22Rv1 (cell line): ENCODE results near the gene CD22.

Experiments
- H3K27ac ChIP-seq: fragments of 450-650 bp; 2 replicates; pipeline ENCODE4 v1.5.1; 2017
- ZFX ChIP-seq: fragments of 450-650 bp; IDR thresholded peaks from 2 replicates; pipeline ENCODE4 v1.6.1; 2017; ENCODE audit warnings: antibody characterized with exemption, borderline replicate concordance
- TF ChIP-seq, protein P1 (sequence below): fragments of 450-650 bp; IDR thresholded peaks from 2 replicates; pipeline ENCODE4 v1.5.1; 2017; ENCODE audit warnings: mild to moderate bottlenecking

Gene CD22

DNA sequence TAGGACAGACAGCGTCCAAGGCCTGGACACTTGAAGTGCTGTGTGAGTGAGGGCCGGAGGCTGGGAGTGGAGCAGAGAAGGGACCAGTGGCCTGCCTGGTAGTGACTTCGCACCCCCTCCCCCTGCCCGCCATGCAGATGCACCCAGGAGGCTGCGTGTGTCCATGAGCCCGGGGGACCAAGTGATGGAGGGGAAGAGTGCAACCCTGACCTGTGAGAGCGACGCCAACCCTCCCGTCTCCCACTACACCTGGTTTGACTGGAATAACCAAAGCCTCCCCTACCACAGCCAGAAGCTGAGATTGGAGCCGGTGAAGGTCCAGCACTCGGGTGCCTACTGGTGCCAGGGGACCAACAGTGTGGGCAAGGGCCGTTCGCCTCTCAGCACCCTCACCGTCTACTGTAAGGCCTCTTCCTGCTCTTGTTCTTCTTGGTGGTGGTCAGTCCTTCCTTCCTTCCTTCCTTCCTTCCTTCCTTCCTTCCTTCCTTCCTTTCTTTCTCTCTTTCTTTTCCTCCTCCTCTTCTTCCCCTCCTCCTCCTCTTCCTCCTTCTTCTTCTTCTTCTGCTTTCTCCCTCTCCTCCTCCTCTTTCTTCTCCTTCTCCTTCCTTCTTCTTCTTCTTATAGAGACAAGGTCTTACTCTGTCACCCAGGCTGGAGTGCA is 12.7 kb downstream of the CD22 start:
- H3K27ac ChIP-seq, result no peak overlapping the region
- TF ChIP-seq ZFX, result no peak

DNA sequence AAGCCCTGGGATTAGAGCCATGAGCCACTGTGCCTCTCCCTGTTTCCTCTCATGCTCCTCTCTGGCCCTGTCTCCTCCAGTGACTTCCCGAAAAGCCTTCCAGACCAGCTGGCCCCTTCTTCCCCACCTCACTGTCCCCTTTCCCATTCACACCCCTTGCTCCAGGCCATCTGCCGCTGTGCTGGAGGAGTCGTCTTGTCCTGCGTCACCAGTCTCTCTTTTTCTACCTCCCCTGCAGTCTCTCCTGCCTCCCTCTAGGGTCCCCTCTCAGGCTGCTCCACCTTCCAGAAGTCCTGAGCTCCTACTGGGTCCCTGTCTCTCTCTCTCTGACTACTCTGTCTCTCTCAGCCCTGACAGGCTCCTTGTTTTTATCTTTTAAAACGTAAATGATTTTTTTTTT is 13.4 kb downstream of the CD22 start:
- no peak overlapping the region for H3K27ac ChIP-seq
- TF ChIP-seq, protein P1, sequence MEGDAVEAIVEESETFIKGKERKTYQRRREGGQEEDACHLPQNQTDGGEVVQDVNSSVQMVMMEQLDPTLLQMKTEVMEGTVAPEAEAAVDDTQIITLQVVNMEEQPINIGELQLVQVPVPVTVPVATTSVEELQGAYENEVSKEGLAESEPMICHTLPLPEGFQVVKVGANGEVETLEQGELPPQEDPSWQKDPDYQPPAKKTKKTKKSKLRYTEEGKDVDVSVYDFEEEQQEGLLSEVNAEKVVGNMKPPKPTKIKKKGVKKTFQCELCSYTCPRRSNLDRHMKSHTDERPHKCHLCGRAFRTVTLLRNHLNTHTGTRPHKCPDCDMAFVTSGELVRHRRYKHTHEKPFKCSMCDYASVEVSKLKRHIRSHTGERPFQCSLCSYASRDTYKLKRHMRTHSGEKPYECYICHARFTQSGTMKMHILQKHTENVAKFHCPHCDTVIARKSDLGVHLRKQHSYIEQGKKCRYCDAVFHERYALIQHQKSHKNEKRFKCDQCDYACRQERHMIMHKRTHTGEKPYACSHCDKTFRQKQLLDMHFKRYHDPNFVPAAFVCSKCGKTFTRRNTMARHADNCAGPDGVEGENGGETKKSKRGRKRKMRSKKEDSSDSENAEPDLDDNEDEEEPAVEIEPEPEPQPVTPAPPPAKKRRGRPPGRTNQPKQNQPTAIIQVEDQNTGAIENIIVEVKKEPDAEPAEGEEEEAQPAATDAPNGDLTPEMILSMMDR, result no peak
- TF ChIP-seq ZFX, result no peak

DNA sequence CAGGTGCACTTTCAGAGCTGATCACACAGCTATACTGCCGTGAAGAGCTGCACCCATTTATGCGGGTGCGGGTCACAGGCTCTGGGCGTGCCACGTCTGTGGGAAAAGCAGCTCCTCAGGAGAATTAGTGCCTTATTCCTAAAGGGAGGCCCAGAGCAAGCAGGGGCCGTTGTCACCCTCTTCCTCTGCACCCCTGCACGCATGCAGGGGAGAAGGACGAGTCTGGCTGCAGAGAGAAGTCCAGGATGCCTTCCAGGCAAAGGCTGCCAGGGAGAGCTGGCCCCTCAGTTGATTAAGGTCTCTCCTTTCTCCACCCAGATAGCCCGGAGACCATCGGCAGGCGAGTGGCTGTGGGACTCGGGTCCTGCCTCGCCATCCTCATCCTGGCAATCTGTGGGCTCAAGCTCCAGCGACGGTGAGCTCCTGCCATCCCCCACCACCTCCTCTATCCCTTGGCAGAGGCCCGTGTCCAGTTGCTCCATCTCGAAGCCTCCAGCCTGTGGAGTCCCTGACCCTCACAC is 15.6 kb downstream of the CD22 start:
- no peak overlapping the region for H3K27ac ChIP-seq
- no peak for TF ChIP-seq ZFX
- TF ChIP-seq, protein P1, result no peak

DNA sequence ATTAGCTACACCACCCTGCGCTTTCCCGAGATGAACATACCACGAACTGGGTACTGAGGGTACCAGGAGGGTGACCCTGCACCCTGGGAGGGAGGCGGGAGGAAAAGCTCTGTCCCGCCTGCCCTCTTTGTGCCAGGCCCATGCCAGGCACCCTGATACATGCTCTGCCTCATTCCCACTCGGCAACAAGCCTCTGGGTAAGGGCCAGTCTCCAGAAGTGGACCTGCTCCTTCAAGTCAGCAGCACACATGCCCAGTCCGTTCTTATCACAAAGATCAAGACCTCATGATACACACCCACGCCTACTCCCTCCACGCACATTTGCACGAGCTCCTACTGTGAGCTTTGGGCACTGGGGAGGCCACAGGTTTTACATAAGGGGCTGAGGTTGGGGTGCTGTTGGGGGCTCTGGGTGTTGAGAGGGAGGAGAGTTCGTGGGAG is 16.7 kb downstream of the CD22 start:
- TF ChIP-seq, protein P1, result no peak
- TF ChIP-seq ZFX, result no peak
- no peak overlapping the region for H3K27ac ChIP-seq

GRCh38 chr19:35346193-35347052 is 17.4 kb downstream of the CD22 start:
- TF ChIP-seq, protein P1, result no peak
- TF ChIP-seq ZFX, result no peak
- H3K27ac ChIP-seq, result no peak overlapping the region

DNA sequence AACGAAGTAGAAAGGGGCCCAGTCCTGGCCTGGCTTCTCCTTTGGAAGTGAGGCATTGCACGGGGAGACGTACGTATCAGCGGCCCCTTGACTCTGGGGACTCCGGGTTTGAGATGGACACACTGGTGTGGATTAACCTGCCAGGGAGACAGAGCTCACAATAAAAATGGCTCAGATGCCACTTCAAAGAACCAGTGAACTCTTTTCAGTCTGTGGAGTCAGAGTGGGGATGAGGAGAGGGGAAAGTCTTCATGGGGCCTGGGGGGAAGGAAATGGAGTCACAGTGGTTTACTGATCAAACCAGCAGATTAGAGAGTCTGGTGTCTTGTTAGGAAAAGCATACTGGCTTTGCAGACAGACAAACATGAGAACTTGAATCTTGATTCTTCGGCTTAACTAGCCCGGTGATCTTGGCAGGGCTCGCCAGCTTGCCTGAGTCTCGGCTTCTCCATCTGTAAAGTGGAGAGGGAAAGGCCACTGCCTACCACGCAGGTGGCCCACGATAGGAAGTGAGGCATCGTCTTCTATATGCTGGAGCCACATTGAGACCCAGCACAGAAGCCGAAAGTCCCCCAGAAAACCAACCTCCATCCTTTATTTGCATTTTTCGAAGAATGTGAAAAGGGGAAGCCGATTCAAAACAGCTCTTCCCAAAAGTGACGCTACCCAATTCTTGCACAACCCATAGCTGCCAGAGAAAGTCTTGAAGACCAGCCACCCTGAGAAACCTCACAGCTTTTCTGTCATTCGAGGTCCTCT is 18.4 kb downstream of the CD22 start, which contains the start of gene FFAR1:
FFAR1 (plus strand) TSS at position 732 of the 759 bp plus-strand sequence. CDS start 3,650 bp downstream, outside the sequence.
- H3K27ac ChIP-seq, result no peak within 1 kb of the TSS
- TF ChIP-seq ZFX, result no peak
- TF ChIP-seq, protein P1, result no peak

- TF ChIP-seq, protein P1, result no peak
- TF ChIP-seq ZFX, result no peak
- no peak overlapping the region for H3K27ac ChIP-seq
Observed at GRCh38 chr19:35347930-35348298, 18.9 kb downstream of the CD22 start.
